HG02763 (cell line): ENCODE measurements around the gene CLDN19.
"Not testable (repeated sequence)": the region's sequence is repeated elsewhere in the genome, so short reads cannot be mapped to it uniquely, and the experiment has no call there.

Experiments used
- ATAC-seq: cut with Tn5 transposase; IDR thresholded peaks from one replicate; pipeline ENCODE4 v1.9.1; 2021; ENCODE audit warnings: mild to moderate bottlenecking, moderate library complexity; ENCODE audit not compliant: unreplicated experiment

CLDN19 gene

GRCh38 chr1:42761567-42761966, 21.5 kb upstream of the CLDN19 start:
- ATAC-seq = no peak

DNA sequence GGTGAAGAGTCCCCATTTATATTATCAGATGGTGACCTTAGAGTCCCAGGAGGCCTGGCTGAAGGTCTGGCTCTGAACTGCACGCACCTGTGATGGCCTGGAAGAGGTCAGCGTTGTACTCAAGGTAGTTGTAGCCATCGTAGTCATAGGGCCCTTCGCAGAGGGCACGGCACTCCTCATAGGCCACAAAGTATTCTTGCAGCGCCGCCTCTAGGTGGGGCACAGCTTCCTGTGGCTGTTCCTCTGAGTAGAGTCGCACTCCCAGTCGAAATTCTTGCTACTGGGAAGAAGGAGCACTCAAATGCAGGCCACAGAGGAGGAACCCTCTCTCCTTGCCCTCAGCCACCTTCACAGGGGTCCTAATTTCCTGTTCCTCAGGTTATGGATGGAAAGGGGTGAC, 19.1 kb upstream of the CLDN19 start:
- no peak for ATAC-seq

GRCh38 chr1:42758641-42759040, 18.6 kb upstream of the CLDN19 start:
- no peak for ATAC-seq

GRCh38 chr1:42757892-42758275, 17.8 kb upstream of the CLDN19 start:
- no peak for ATAC-seq

- no peak for ATAC-seq
Measured at GRCh38 chr1:42756956-42757891, 17.2 kb upstream of the CLDN19 start.

DNA sequence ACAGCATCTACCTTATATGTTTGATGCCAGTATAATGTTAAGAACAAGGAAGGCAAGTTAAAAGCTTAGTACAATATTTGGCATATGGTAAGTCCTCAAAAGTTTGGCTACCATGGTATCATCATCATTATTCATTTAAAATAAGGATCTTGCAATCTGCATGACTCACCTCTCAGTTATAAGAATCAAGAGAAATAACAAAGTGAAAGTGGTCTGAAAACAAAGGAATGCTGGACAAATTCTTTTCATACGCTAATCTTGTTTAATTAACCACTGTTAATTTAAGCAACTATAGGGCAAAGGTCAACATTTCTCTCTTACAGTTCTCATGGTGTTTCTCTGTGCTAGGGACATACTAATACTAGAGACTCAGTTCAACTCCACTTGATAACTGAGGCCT, 13.0 kb upstream of the CLDN19 start:
- no peak for ATAC-seq

DNA sequence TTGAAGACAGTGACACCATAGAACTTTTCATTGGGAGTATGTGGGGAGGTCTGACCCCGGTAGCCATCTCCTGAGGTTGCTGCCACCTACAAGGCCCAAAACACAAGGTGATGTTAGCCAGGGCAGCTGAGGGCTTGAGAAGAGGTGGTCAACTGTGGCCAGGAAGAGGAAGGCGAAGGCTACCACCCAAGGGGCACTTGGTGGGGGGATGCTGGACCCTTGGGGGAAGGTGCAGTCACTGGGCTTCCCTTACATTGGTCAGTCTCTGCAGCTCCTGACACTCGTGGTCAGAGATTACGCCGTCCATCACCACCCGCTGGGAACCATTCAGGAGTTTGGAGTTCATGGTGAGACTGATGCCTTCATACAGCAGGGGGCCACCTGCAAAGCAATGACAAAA, 12.2 kb upstream of the CLDN19 start:
- no peak for ATAC-seq

- ATAC-seq = not testable (repeated sequence)
Measured at GRCh38 chr1:42751511-42752070, 11.6 kb upstream of the CLDN19 start.

GRCh38 chr1:42750041-42750440, 10.0 kb upstream of the CLDN19 start:
- ATAC-seq = no peak

DNA sequence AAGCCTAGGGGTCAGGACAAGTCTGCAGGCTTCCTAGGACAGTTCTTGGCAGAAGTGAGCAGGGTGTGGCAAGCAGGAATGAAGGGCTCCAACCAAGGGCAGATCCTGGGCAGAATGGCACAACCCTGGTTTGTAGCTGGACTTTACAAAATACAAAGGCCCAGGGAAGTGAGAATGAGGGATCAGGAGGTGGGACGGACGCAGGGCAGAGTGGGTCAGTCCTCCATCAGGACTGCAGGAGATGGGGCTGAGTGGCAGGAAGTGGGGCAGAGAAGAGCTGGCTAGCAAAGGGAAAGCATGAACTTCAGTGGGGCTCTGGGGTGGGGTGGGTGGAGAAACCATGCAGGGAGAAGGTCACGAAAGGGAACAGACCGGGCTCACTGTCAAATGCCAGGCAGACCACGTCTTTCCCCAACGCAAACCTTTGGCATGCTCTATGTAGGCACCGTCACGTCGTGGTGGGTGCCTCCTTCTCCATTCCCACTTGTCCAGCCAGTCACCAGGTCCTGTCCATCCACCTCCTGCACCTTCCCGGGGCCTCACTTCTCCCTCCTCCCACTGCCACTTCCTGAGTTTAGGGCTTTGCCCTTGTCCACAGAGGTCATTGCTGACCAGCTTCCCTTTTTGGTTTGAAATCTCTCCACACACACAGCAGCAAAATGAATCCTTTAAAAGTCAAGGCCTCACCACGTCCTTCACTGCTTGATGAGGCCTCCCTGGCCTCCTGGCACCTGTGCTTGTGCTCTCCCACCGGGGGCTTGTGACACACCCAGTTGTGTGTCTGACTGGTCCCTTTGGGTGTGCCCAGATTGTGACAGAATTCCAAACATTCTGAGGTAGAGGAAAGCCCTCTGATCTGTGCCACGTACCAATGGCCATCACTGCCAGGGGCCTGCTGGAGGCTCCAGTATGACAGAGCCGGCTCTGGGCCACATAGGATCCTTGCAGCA, 8.7 kb upstream of the CLDN19 start:
- ATAC-seq = no peak

- ATAC-seq = no peak
Measured at GRCh38 chr1:42748021-42748420, 8.0 kb upstream of the CLDN19 start.

DNA sequence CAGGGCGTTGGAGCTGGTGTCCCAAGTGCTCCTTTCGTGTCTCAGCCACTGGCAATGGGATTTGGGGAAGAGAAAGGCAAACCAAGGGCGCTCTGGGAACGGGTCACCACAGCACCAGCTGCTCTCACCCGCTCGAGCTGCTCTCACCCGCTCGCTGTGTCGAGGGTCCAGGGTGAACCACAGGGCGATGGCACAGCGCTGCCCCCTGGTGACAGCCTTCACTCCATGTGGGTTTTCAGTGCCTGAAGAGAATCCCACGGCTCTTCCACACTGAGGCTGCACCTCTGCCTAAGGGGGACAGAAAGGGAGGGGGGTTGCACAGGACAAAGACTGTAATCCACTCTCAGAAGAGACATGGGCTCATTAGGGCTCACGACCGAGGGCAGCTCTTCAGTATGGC, 7.1 kb upstream of the CLDN19 start:
- no peak for ATAC-seq

DNA sequence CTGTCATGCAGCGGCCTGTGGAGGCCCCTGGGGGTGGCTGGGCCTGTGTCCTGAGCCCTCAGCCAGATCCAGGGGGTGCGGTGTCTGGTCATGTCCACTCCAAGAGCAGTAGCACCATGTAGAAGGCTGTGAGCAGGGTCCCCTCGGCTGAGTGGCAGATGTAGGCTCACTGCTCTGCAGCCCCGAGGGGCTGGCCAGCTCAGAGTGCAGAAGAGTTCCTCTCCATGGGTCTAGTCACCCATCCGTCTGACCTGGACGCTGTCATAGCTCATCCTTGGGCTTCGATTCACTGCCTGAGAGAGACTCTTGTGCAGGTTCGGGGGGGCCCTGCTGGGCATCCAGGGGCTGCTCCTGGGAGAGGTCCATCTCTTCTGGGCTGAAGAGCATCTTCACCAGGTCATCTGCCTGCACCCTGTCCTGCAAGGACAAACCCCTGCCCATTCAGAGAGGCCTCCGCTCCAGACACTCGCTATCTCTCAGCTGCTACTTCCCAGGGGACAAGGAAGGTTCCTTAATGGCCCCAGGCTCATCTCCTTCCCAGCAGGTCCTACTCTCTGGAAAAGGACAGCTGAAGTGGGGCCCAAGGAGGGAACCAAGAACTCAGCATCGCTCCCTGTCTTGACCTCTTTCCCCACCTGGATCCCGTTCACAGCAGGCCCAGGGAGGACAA, 6.5 kb upstream of the CLDN19 start:
- ATAC-seq = no peak

GRCh38 chr1:42745851-42746250, 5.8 kb upstream of the CLDN19 start:
- no peak for ATAC-seq

GRCh38 chr1:42744148-42744413, 4.0 kb upstream of the CLDN19 start:
- ATAC-seq = no peak

DNA sequence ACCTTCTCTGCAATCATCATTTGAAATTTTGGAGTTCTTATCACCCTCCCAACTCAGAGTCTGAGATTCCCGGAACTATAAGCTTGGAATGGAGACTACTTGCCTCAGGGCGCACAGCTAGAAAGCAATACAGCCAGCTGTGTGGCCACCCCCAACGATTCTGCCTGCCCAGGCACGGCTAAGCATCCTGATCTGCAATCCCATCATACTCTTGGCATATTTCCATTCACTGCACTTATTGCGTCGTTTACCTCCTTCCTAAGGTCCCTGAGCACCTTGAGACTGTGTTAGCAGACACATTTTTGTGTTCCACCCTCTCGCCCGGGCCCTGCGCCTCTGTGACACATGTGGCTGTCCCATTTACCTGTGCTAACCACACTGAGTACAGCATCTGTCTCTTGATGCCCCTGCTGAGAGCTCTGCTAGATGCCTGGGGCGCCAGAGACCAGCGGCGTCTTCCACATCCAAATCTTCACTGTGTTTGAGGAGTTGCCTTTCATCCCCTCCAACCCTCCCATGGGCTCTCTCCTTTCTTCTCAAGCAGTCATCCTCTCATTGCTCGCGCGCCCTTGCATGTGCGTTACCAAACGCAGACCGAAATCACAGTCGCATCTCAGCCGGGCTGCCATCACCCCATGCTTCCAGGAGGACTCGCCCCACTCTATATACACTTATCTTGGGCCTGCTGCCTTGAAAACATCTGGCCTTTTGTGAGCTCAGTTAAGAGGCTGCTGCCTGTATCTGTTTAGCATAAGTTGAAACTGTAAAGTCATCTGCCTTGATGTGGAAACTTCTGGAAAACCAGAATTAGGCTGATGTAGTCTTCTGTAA, 3.5 kb upstream of the CLDN19 start:
- ATAC-seq = no peak

- no peak for ATAC-seq
Measured at GRCh38 chr1:42742617-42743316, 2.7 kb upstream of the CLDN19 start.

- ATAC-seq = no peak
Measured at GRCh38 chr1:42742141-42742540, 2.1 kb upstream of the CLDN19 start.

DNA sequence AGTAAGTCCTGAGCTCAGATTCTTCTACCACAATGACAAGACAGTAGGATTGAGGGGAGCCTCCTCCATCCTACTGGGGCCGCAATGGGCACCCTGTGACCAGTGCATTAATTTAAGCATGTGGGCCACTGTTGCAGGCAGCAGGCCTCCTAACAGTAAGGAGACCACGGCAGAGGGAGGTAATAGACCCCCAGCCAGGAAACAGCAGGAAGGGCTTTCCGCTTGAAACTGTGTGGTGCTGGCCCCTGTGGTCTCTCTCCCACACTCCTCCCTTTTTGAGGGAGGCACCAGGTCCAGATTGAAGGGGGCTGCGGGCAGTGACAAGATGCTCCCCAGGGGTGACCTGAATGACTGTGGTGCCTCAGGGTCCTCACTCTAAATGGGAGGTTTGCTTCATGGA, 1.7 kb upstream of the CLDN19 start:
- no peak for ATAC-seq
